HG03196 (cell line): ENCODE data around the gene SVIP.

Source experiments
- ATAC-seq: cut with Tn5 transposase; IDR thresholded peaks from one replicate; pipeline ENCODE4 v1.9.1; 2021; ENCODE audit not compliant: unreplicated experiment

SVIP gene, protein sequence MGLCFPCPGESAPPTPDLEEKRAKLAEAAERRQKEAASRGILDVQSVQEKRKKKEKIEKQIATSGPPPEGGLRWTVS

DNA sequence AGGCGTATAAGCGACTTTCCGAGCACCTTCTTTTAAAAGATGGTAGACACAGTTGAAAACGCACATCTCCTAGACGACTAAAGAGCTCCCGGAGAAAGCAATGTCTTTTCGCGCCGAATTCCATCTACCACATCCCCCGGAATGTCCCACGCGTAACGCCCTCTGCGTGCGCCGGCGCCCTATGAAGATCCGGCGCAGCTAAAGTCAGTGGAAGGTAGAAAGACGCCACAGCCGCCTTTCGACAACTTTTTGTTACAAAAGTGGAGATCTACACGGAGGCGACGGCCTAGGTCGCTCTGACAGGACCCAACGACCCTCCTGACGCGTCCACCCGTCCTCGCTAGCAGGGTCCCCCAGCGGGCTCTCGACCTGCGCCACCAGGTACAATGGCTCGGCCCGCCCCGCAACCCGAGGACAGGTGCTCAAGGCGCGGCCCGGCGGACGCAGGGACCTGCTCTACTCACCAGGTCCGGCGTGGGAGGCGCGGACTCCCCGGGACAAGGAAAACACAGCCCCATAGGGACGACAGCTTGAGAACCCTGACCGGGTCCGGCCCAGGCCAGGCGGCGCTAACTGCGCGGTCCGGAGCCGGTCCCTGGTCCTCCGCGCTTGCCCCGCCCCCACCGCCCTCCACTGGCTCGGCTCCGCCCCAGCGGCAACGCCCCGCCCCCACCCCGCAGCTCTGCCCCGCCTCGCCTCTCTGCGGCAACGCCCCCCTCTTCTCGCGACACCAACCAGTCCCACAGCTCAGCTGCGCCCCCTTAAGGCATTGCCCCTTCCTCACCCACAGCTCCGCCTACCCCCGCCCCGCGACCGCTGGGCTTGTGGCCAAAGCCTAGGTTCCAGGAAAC is at the start of gene SVIP:
TSS of gene SVIP (minus strand) at position 571 of the 851 bp plus-strand sequence. CDS start at position 518, 53 bp downstream.
- ATAC-seq: peak; percentile 96

GRCh38 chr11:22878604-22879003 is 49.0 kb upstream of the SVIP start:
- no peak for ATAC-seq

DNA sequence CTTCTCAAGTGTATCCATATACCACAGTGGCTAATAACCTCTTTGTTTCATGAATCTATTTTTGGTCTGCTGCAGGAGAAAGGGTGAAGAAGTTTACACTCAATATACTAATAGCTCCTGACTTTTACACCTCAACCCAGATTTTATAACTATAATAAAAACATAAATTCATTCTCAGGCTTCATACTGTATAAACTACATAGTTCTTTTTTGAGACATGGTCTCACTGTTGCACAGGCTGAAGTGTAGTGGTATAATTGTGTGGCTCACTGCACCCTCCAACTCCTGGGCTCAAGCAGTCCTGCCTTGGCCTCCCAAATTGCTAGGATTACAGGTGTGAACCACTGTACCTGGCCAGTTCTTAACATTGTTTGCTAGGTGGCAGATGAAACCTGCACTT is 48.4 kb upstream of the SVIP start:
- no peak for ATAC-seq

DNA sequence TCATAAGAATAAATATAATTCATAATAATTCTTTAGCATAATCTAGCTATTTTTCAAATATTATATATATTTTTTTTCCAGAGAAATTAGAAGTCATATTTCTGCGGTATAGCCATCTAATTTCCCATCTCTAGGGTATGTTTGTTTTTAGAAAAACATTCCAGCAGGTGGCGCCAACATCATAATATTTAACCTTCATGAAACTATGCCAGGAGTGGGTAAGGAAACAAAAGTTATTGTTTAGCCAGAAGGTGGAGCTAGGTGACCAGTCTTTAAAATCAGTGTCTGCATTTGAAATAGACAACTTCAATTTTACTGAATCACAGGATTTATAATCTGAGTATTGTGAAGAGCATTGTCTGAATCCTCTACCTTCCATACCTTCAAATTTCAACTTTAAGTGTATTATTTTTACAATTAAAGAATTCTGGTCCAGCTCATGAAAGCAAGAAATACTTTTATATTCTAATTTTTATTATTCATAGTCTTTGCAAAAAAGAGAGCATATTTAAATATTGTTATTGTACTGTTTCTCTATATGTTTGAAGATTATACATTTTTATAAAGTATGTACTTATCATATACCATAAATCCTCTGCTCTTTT is 46.4 kb upstream of the SVIP start:
- ATAC-seq: peak; percentile 99

- ATAC-seq: no peak
These were observed 39.7 kb upstream of the SVIP start for GRCh38 chr11:22869325-22869724.

GRCh38 chr11:22860241-22860640 is 30.6 kb upstream of the SVIP start, which contains the start of gene CCDC179:
Gene CCDC179, minus strand, starts transcription at chr11:22860474. Its CDS starts 53 bp downstream, at chr11:22860421.
- no peak for ATAC-seq

DNA sequence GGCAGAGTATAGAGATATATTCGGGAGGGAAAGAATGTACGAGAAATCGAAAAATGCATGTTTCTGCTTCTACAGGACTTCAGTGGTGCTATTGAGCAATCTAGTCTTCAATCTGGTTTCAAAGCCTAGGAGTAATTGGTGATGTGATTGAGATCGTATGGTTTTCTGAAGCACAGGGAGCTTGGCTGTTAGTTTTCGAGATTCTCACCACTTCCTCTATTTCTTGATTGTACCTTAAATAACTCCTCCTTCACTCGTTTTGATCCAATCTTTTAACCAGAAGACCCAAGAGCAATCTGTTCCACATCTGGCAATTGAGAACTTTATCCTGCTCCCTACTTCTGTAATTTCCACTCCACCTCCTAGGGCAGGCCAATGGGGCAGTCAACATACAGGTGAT is 30.2 kb upstream of the SVIP start:
- ATAC-seq: no peak

DNA sequence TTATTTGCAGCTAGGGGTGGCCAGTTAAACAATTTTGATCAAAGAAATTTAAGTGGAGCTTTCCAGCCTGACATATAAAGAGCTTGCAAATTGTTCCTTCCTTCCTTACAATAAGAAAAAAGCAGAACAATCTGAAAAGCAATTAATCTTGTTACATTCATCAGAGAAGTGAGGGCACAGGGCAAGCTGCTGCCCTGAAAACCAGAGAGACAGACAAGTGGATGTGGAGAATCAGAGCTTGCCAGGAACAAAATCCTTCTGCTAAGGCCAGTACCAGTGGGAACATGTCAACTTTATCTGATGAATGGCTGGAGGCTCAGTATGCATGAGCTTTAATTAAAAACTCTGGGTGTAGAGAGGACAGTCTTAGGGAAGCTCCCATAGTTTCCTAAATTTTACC is 21.9 kb upstream of the SVIP start:
- no peak for ATAC-seq

DNA sequence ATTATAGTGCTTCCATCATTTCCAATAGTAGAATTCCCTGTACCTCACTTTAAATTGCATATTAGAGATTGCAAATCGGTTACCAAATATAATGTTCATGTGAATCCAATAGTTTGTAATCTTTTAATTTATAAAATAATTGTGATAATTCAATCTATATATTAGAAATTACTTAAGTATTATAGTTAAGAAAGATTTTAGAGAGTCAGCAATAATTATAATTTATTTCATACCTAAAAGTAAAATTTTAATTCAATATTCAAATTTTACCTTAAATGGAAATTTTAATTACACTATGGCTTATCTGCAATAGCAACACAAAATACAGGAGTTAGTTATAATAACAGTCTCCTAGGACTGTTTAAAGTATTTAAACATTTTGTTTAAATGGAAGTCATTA is 17.1 kb upstream of the SVIP start:
- ATAC-seq: no peak

GRCh38 chr11:22832315-22833015 is 2.9 kb upstream of the SVIP start:
- ATAC-seq: no peak

- ATAC-seq: no peak
These were observed 447 bp upstream of the SVIP start for GRCh38 chr11:22830082-22830414.

DNA sequence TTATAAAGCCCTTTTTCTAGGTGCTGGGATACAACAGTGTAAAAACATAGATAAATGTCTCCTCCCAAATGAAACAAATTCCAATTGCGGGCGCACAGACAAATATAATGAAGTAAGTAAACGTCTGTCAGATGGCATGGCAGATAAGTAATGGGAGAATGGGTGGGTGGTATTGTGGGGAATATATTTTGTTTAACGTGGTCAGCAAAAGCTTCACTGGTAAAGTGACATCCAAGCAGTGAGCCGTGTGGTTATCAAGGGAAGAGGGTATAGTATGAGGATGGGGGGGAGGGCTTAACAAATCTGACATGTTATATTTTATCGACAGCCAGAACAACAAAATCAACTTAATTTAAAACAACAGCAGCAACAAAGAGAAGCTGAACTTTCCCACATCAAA is 1.2 kb downstream of the SVIP start:
- no peak for ATAC-seq

- ATAC-seq: no peak
These were observed 7.4 kb downstream of the SVIP start for GRCh38 chr11:22822203-22822602.

DNA sequence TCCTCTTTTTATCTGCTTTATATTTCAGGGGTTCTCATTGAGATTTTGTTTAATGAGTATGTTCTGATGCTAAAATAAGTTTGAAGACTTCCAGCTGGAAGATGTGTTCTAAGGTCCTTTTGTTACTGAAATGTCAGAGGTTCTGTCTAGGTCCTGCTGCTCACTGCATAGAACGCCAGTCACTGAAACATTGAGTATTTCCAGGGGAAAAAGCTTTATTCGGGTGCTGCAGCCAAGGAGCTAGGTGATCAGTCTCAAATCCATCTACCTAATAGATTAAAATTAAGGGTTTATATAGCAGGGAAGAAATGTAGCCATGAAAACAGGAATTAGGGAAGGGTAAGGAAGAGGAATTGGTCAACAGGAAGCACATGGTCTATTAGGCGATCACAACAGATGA is 19.7 kb downstream of the SVIP start:
- ATAC-seq: no peak

GRCh38 chr11:22808571-22809197 is 20.9 kb downstream of the SVIP start:
- no peak for ATAC-seq

GRCh38 chr11:22807855-22808570 is 21.6 kb downstream of the SVIP start:
- ATAC-seq: peak; percentile 91

DNA sequence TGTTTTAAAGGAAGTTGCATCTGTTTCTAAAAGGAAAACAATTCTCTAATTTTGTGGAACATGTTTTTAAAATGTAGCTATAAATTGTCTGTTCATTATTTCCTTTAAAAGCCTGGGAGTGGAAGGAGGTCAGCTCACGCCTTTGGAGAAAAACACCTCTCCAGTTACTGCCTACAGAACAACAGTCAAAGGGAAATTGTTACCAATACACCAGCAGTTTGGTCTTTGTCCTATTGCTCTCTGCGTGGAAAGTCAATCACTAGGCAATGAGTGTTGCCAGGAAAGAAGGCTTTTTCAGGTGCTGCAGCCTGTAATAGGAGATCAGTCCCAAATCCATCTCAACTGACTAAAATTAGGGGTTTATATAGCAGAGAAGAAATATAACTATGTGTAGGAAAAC is 22.2 kb downstream of the SVIP start:
- ATAC-seq: no peak

DNA sequence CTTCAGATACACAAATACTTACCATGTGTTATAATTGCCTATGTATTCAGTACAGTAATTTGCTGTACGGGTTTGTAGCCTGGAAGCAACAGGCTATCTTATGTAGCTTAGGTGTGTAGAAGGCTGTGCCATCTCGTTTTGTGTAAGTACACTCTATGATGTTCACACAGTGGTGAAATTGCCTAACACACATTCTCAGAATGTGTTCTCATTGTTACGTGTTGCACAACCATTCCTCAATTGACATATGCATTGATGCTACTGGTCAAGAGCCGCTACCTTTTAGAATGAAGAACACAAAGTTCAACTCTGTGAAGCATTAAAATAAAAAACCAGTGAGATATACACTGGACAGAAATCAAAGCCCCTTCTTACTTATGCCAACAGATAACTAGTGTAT is 26.7 kb downstream of the SVIP start:
- ATAC-seq: no peak

DNA sequence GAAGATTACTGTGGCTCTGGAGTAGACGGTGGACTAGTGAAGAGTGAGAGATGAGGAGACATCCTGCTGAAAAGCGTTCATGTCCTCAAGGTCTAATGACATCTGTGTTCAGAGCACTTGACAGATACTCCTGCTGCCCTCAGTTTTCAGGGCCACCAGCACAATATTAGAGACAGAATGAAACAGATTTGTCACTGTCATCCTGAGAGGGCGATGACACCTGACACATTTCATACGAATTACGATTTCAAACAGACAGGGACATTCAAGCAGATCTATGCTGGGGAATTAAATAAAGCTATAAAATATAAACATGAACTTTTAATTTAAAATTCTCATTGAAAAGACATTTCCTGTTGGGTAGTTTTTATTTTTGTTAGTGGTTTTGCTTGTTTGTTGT is 29.1 kb downstream of the SVIP start:
- no peak for ATAC-seq

DNA sequence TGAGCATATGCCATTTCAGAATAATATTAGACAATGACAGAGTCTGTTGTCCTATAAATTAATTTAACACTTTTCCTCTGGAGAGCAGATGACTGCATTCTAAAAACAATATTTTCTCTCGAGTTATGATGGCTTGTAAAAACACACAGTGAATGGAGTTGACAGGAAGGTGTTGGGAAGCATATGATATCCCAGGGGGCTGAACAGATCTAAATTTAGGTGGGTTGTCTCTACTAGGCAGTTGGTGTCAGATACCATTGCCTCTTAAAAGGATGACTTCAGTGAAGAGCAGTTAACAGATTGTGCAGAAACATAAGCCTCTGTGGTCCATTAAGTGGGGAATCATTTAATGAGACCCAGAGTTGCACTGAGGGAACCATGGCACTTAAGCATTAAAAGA is 30.7 kb downstream of the SVIP start:
- ATAC-seq: no peak

DNA sequence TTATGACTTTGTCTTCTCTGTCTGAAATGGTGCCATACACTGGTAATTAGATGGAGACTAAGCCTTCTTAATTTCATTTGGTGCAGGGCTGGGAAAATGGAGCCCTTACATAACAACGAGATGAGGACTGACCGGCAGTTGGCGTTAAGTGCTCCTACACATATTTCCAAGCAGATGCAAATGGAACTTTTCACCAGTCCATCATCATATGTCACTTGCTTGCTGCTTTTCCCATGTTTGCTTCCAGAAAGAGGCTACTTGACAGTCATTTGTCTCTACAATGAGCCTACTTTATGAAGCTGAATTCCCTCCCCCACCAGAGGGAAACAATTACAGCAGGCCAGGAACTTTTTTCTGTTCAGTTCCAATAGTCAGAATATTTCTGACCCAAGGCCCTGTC is 32.6 kb downstream of the SVIP start:
- no peak for ATAC-seq
